SK-N-SH (cell line): Measurements from ENCODE around the gene KIF1A. TPM values are rescaled to one million over a fixed set of nuclear protein-coding genes. Genes with fewer than 3 reads are reported as not detected.

ENCODE experiments used
- CTCF ChIA-PET: fragments of 300-600, 350-600 bp; formaldehyde crosslinking; extraction: SDS; loops from one replicate; lab custom pipeline; 2021; lab: Yijun Ruan, JAX
- POLR2A ChIA-PET: fragments of 350-600 bp; sonication (Branson Sonifier 250); formaldehyde crosslinking; extraction: SDS; loops from one replicate; lab custom pipeline; 2020; ENCODE audit warnings: antibody characterized with exemption, inconsistent platforms; lab: Yijun Ruan, JAX
- DNase-seq: peaks from one replicate; pipeline ENCODE4 v3.0.0; 2012
- H2AFZ ChIP-seq: fragments of 200-600 bp; sonication (generic); 2 replicates; pipeline ENCODE4 v1.8.1; 2016; ENCODE audit warnings: antibody characterized with exemption, mild to moderate bottlenecking, low read depth
- H3F3A ChIP-seq: fragments of 200-600 bp; sonication (generic); replicated peaks from 2 replicates; pipeline ENCODE3; 2016; ENCODE audit warnings: antibody characterized with exemption, mild to moderate bottlenecking; ENCODE audit not compliant: insufficient read depth
- H3K27ac ChIP-seq, 2 experiments: fragments of 200-500 bp in 1 of 2; fragments of 200-600 bp in 1 of 2; sonication (Bioruptor generic) in 1 of 2; sonication (generic), shearing (Covaris generic) in 1 of 2; 2 replicates each; pipeline versions ENCODE4 v1.5.1 to v1.6.1; 2014 to 2016; ENCODE audit warnings: low read depth in 2 of 2, inconsistent platforms in 1 of 2, low read length in 1 of 2, mild to moderate bottlenecking in 1 of 2, mixed read lengths in 1 of 2
- H3K27me3 ChIP-seq: fragments of 200-600 bp; sonication (generic), shearing (Covaris generic); 2 replicates; pipeline ENCODE4 v1.6.1; 2016; ENCODE audit warnings: mixed run types; ENCODE audit not compliant: insufficient read depth
- H3K36me3 ChIP-seq, 2 experiments: fragments of 200-500 bp in 1 of 2; fragments of 200-600 bp in 1 of 2; sonication (Bioruptor generic) in 1 of 2; sonication (generic) in 1 of 2; replicated peaks in 1 of 2; 2 replicates each; pipeline versions ENCODE3 to v1.5.1; 2014 to 2016; ENCODE audit warnings: low read length in 1 of 2, mild to moderate bottlenecking in 1 of 2; ENCODE audit not compliant: insufficient read depth in 2 of 2, control insufficient read depth in 1 of 2
- H3K4me1 ChIP-seq, 2 experiments: fragments of 200-500 bp in 1 of 2; fragments of 200-600 bp in 1 of 2; sonication (Bioruptor generic) in 1 of 2; sonication (generic), shearing (Covaris generic) in 1 of 2; 2 replicates each; pipeline versions ENCODE4 v1.5.1 to v1.6.1; 2014 to 2016; ENCODE audit warnings: low read depth in 1 of 2, low read length in 1 of 2, mixed run types in 1 of 2; ENCODE audit not compliant: insufficient read depth in 2 of 2, control insufficient read depth in 1 of 2
- H3K4me2 ChIP-seq: fragments of 200-600 bp; sonication (generic), shearing (Covaris generic); 2 replicates; pipeline ENCODE4 v1.6.1; 2017; ENCODE audit warnings: mixed run types
- H3K4me3 ChIP-seq, 2 experiments: fragments of 200-500 bp in 1 of 2; fragments of 200-600 bp in 1 of 2; sonication (Bioruptor generic) in 1 of 2; sonication (generic), shearing (Covaris generic) in 1 of 2; 2 replicates each; pipeline versions ENCODE4 v1.5.1 to v1.8.1; 2014 to 2016; ENCODE audit warnings: low read depth in 2 of 2, inconsistent platforms in 1 of 2, low read length in 1 of 2, mild to moderate bottlenecking in 1 of 2, mixed read lengths in 1 of 2, moderate library complexity in 1 of 2
- H3K79me2 ChIP-seq: fragments of 200-600 bp; sonication (generic); 2 replicates; pipeline ENCODE4 v1.8.1; 2017; ENCODE audit warnings: mild to moderate bottlenecking; ENCODE audit not compliant: insufficient read depth
- H3K9ac ChIP-seq: fragments of 200-600 bp; sonication (generic); 2 replicates; pipeline ENCODE4 v1.6.1; 2017; ENCODE audit warnings: mixed run types
- H3K9me2 ChIP-seq: fragments of 200-600 bp; sonication (generic); 2 replicates; pipeline ENCODE4 v1.6.1; 2017; ENCODE audit warnings: mixed run types
- H3K9me3 ChIP-seq: fragments of 200-600 bp; sonication (generic); 2 replicates; pipeline ENCODE4 v1.6.1; 2017; ENCODE audit warnings: mixed run types, mild to moderate bottlenecking, moderate library complexity
- H4K20me1 ChIP-seq: fragments of 200-600 bp; sonication (generic); 2 replicates; pipeline ENCODE4 v1.6.1; 2017; ENCODE audit warnings: mild to moderate bottlenecking, mixed run types; ENCODE audit not compliant: insufficient read depth
- CTCF ChIP-seq: fragments of 200-600 bp; sonication (generic); IDR thresholded peaks from 2 replicates; pipeline ENCODE4 v1.6.1; 2017; ENCODE audit warnings: antibody characterized with exemption, mild to moderate bottlenecking, moderate library complexity
- ELF1 ChIP-seq: IDR thresholded peaks from 2 replicates; pipeline ENCODE4 v1.4.0; 2012
- EZH2phosphoT487 ChIP-seq: fragments of 200-600 bp; sonication (generic); IDR thresholded peaks from 2 replicates; pipeline ENCODE4 v1.6.1; 2017; ENCODE audit warnings: low read depth, mixed run types, mild to moderate bottlenecking, antibody characterized with exemption, moderate library complexity, borderline replicate concordance
- FOXJ3 ChIP-seq: sonication (generic); formaldehyde crosslinking; IDR thresholded peaks from 2 replicates; pipeline ENCODE4 v1.5.1; 2020; ENCODE audit warnings: mild to moderate bottlenecking, missing genetic modification reagents
- FOXM1 ChIP-seq: IDR thresholded peaks from 2 replicates; pipeline ENCODE4 v1.4.0; 2012; ENCODE audit warnings: low read depth, mild to moderate bottlenecking
- IRF3 ChIP-seq: fragments of 150-350 bp; IDR thresholded peaks from 2 replicates; pipeline ENCODE4 v1.6.1; 2016; ENCODE audit warnings: mild to moderate bottlenecking, low read depth, low read length
- MEF2A ChIP-seq: IDR thresholded peaks from 2 replicates; pipeline ENCODE4 v1.4.0; 2012; ENCODE audit warnings: low read depth, borderline replicate concordance
- MXI1 ChIP-seq: IDR thresholded peaks from 2 replicates; pipeline ENCODE4 v1.6.1; 2012; ENCODE audit warnings: mild to moderate bottlenecking, low read depth, low read length, improper control_type of control experiment
- NFIC ChIP-seq: IDR thresholded peaks from 2 replicates; pipeline ENCODE4 v1.4.0; 2012; ENCODE audit warnings: borderline replicate concordance
- NRF1 ChIP-seq: IDR thresholded peaks from 2 replicates; pipeline ENCODE4 v1.6.1; 2012; ENCODE audit warnings: low read depth, mild to moderate bottlenecking, low read length
- RAD21 ChIP-seq: IDR thresholded peaks from 2 replicates; pipeline ENCODE4 v1.6.1; 2012; ENCODE audit warnings: mild to moderate bottlenecking, low read length
- REST ChIP-seq: IDR thresholded peaks from 2 replicates; pipeline ENCODE4 v1.6.1; 2012; ENCODE audit warnings: mild to moderate bottlenecking, low read depth, low read length, moderate library complexity
- RFX5 ChIP-seq: IDR thresholded peaks from 2 replicates; pipeline ENCODE4 v1.6.1; 2012; ENCODE audit warnings: mild to moderate bottlenecking, improper control_type of control experiment, low read length
- RXRA ChIP-seq: IDR thresholded peaks from 2 replicates; pipeline ENCODE4 v1.4.0; 2012; ENCODE audit warnings: low read depth, mild to moderate bottlenecking, borderline replicate concordance
- SMC3 ChIP-seq: IDR thresholded peaks from 2 replicates; pipeline ENCODE4 v1.6.1; 2012; ENCODE audit warnings: low read depth, low read length, improper control_type of control experiment
- USF1 ChIP-seq: IDR thresholded peaks from 2 replicates; pipeline ENCODE4 v1.4.0; 2012; ENCODE audit warnings: low read depth, borderline replicate concordance
- ZBTB33 ChIP-seq: IDR thresholded peaks from 2 replicates; pipeline ENCODE4 v1.4.0; 2012; ENCODE audit warnings: low read depth, borderline replicate concordance
- WGBS: methylation state at CpG from one replicate; pipeline ENCODE4 v1.1.6; 2017; ENCODE audit warnings: low lambda C conversion rate; 5-methylcytosine and 5-hydroxymethylcytosine counted together
- polyA plus RNA-seq, 3 experiments: library from polyadenylated mRNA; depleted of rRNA; stranded (reverse); fragments of >200 nt; gene quantifications; 2 replicates each; pipeline ENCODE4 v1.2.3, GENCODE V29; 2012

The KIF1A gene
- polyA plus RNA-seq, 1 of the 3 experiments (the other 2 are of a cell fraction), result 0.21 TPM

GRCh38 chr2:240847817-240848216 is 27.8 kb upstream of the KIF1A start:
- WGBS, result 74% methylated on average over 13 of the region's 13 CpGs
- CTCF ChIA-PET, result no interaction called here

More at GRCh38 chr2:240847817-240848216, 27.8 kb upstream of the KIF1A start:
- no peak overlapping the region for H2AFZ ChIP-seq
- no peaks in the 10 kb centered on the region for H3K36me3 ChIP-seq
- no peak overlapping the region for H3K9ac ChIP-seq
- no peaks in the 10 kb centered on the region for H3F3A ChIP-seq
- H3K9me2 ChIP-seq, result no peaks in the 10 kb centered on the region
- no peaks in the 10 kb centered on the region for H3K4me1 ChIP-seq
- H3K27ac ChIP-seq, result no peak overlapping the region
- H3K4me3 ChIP-seq, result no peak overlapping the region
- TF ChIP-seq RFX5, result no peak
- no peak for TF ChIP-seq SMC3
- TF ChIP-seq MEF2A, result no peak
- no peak for TF ChIP-seq RXRA
- TF ChIP-seq ZBTB33, result no peak
- TF ChIP-seq NRF1, result no peak
- no peak for TF ChIP-seq MXI1
- no peak for TF ChIP-seq USF1
- TF ChIP-seq CTCF, result no peak
- no peak for TF ChIP-seq REST
- TF ChIP-seq FOXJ3, result no peak
- TF ChIP-seq FOXM1, result no peak
- no peak for TF ChIP-seq EZH2phosphoT487
- TF ChIP-seq RAD21, result no peak
- no peak for TF ChIP-seq ELF1
- TF ChIP-seq IRF3, result no peak
- no peak for TF ChIP-seq NFIC
- TF ChIP-seq, all 33 proteins: peak for 0
- Histone ChIP-seq H3K79me2 (no peaks in the 10 kb centered on the region), H4K20me1 (no peaks in the 10 kb centered on the region), H3K9me3 (no peaks in the 10 kb centered on the region), H3K4me2 (no peak overlapping the region), H3K27me3 (no peaks in the 10 kb centered on the region; the same call in 1 of the 2 replicates)
- POLR2A ChIA-PET, result no interaction called here
- DNase-seq, result no peak
